ENCODE results near the gene SHISA2.

The SHISA2 gene

DNA sequence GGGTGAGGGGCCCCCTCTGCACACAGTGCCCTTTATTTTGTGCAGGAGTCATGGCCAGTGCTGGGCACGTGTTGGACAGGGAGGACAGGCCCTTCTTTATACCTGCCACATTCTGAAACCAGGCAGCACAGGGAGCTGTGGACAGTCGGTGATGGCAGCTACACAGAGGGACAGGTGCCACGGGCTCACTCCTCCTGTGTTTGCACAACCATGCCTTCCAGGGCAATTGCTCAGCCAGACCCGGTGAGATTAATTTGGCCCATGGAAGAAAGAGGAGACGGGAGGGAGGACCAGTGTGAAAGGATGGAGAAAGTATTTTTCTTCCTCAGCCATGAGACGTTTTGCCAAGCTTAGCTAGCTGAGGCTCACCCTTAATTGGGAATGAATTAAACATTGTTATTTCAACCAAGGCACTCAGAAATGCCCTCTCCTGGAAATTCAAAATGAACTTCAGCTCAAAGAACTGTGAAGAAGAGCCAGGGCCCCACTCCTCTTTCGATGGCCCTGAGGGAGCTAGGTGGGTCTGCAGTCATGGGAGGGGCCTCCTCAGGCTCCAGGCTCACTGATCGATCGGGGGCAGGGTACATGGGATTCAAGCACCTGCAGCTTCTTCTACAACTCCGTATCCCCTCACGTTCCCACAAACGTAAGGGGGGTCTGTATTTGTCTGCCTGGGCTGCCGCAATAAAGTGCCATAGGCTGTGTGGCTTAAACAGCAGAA, 41.2 kb downstream of the SHISA2 start:
- H3K4me3 ChIP-seq (ENCODE audit: low read length) = no peak overlapping the region
- TF ChIP-seq CTCF (conservative IDR thresholded peaks at IDR 0.05; ENCODE audit: low read length) = no peak
- DNase-seq (ENCODE audit: low read depth) = no peak

GRCh38 chr13:26007261-26008125, 44.3 kb downstream of the SHISA2 start:
- no peak for DNase-seq (ENCODE audit: low read depth)
- TF ChIP-seq CTCF (conservative IDR thresholded peaks at IDR 0.05; ENCODE audit: low read length) = no peak
- H3K4me3 ChIP-seq (ENCODE audit: low read length) = no peak overlapping the region

Data from AG10803 (cell line).